SU-DHL-6 (cell line): ENCODE data around the gene ZNF316.

ENCODE experiments used
- H2AFZ ChIP-seq: fragments of 200-600 bp; sonication (generic); 2 replicates; pipeline ENCODE4 v1.6.1; 2014; ENCODE audit warnings: low read depth, mild to moderate bottlenecking, moderate library complexity, mixed read lengths, antibody characterized with exemption, low read length; ENCODE audit not compliant: severe bottlenecking
- H3F3A ChIP-seq: fragments of 200-600 bp; shearing (Covaris generic); 2 replicates; pipeline ENCODE4 v1.6.0; 2016; ENCODE audit warnings: antibody characterized with exemption, mild to moderate bottlenecking; ENCODE audit not compliant: insufficient read depth
- H3K27ac ChIP-seq: fragments of 200-600 bp; sonication (generic); 2 replicates; pipeline ENCODE4 v1.5.1; 2016; ENCODE audit warnings: low read depth, mild to moderate bottlenecking, low read length, moderate library complexity, mixed read lengths
- H3K27me3 ChIP-seq: fragments of 200-600 bp; sonication (generic), shearing (Covaris generic); 2 replicates; pipeline ENCODE4 v1.6.0; 2014; ENCODE audit warnings: mild to moderate bottlenecking, low read length
- H3K36me3 ChIP-seq: fragments of 200-600 bp; sonication (generic); 2 replicates; pipeline ENCODE4 v1.6.1; 2014; ENCODE audit warnings: mild to moderate bottlenecking, low read length, mixed read lengths
- H3K4me2 ChIP-seq: fragments of 300-600, 200-600 bp; shearing (Covaris generic), sonication (generic); 2 replicates; pipeline ENCODE4 v1.6.0; 2014; ENCODE audit warnings: low read length, low read depth, mild to moderate bottlenecking; ENCODE audit not compliant: poor library complexity, severe bottlenecking
- H3K4me3 ChIP-seq: fragments of 200-600 bp; sonication (generic); 2 replicates; pipeline ENCODE4 v1.5.1; 2014; ENCODE audit warnings: antibody characterized with exemption, low read length, mild to moderate bottlenecking, mixed read lengths; ENCODE audit not compliant: insufficient read depth, poor library complexity, severe bottlenecking
- H3K79me2 ChIP-seq: fragments of 200-600 bp; sonication (generic); 2 replicates; pipeline ENCODE4 v1.6.1; 2014; ENCODE audit warnings: mild to moderate bottlenecking, low read length, moderate library complexity; ENCODE audit not compliant: insufficient read depth
- H3K9ac ChIP-seq: fragments of 200-600 bp; sonication (generic); 2 replicates; pipeline ENCODE4 v1.7.0; 2014; ENCODE audit warnings: mild to moderate bottlenecking, low read length
- H3K9me2 ChIP-seq: fragments of 200-600 bp; sonication (generic); replicated peaks from 2 replicates; pipeline ENCODE4 v1.6.1; 2014; ENCODE audit warnings: low read length; ENCODE audit not compliant: insufficient read depth
- H3K9me3 ChIP-seq: fragments of 200-600 bp; sonication (generic); 2 replicates; pipeline ENCODE4 v1.6.1; 2014; ENCODE audit warnings: low read length, mixed read lengths; ENCODE audit not compliant: insufficient read depth
- H4K20me1 ChIP-seq: fragments of 200-600 bp; sonication (generic); 2 replicates; pipeline ENCODE4 v1.6.1; 2014; ENCODE audit warnings: low read depth, mild to moderate bottlenecking, antibody characterized with exemption, low read length, moderate library complexity, mixed read lengths
- EZH2phosphoT487 ChIP-seq: fragments of 200-600 bp; sonication (generic), shearing (Covaris generic); conservative IDR thresholded peaks from 2 replicates; pipeline ENCODE4 v1.6.1; 2018; ENCODE audit warnings: mild to moderate bottlenecking, antibody characterized with exemption, low read length, moderate library complexity, mixed read lengths
- TF ChIP-seq, protein P1 (sequence below): fragments of 200-600 bp; sonication (generic); IDR thresholded peaks from one replicate; pipeline ENCODE4 v1.5.1; 2017; ENCODE audit warnings: antibody characterized with exemption, mild to moderate bottlenecking, low read length, moderate library complexity; ENCODE audit not compliant: insufficient read depth, poor library complexity, severe bottlenecking

The ZNF316 gene

DNA sequence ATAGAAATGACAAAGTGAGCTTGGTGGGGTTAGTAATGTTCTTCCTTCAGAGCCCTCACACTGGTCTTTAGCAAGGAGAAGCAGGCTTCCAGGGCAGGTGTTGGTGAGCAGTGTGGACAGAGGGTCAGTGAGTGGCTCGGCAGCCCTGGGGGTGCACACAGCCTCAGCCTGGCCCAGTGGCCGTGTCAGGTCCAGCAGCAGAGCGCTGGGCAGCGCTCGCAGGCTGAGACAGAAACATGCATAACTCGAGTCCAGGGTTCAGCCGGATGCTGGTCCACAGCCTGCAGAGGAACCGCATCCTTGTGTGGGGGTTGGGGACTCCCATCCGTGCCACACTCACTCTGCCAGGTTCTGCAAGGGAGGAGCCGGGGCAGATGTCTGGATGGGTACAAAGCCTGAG, 32.7 kb upstream of the ZNF316 start:
- H3K9me2 ChIP-seq: no peaks in the 10 kb centered on the region
- no peaks in the 10 kb centered on the region for H3K79me2 ChIP-seq
- H3K4me3 ChIP-seq: no peak overlapping the region
- H3K36me3 ChIP-seq: no peaks in the 10 kb centered on the region
- H3F3A ChIP-seq: no peaks in the 10 kb centered on the region
- H3K27me3 ChIP-seq: no peaks in the 10 kb centered on the region
- no peak for TF ChIP-seq EZH2phosphoT487
- TF ChIP-seq, protein P1, sequence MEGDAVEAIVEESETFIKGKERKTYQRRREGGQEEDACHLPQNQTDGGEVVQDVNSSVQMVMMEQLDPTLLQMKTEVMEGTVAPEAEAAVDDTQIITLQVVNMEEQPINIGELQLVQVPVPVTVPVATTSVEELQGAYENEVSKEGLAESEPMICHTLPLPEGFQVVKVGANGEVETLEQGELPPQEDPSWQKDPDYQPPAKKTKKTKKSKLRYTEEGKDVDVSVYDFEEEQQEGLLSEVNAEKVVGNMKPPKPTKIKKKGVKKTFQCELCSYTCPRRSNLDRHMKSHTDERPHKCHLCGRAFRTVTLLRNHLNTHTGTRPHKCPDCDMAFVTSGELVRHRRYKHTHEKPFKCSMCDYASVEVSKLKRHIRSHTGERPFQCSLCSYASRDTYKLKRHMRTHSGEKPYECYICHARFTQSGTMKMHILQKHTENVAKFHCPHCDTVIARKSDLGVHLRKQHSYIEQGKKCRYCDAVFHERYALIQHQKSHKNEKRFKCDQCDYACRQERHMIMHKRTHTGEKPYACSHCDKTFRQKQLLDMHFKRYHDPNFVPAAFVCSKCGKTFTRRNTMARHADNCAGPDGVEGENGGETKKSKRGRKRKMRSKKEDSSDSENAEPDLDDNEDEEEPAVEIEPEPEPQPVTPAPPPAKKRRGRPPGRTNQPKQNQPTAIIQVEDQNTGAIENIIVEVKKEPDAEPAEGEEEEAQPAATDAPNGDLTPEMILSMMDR: no peak
- H3K4me2 ChIP-seq: no peak overlapping the region
- no peaks in the 10 kb centered on the region for H3K9me3 ChIP-seq
- H3K27ac ChIP-seq: no peak overlapping the region
- H2AFZ ChIP-seq: no peak overlapping the region
- no peaks in the 10 kb centered on the region for H4K20me1 ChIP-seq
- H3K9ac ChIP-seq: no peak overlapping the region

DNA sequence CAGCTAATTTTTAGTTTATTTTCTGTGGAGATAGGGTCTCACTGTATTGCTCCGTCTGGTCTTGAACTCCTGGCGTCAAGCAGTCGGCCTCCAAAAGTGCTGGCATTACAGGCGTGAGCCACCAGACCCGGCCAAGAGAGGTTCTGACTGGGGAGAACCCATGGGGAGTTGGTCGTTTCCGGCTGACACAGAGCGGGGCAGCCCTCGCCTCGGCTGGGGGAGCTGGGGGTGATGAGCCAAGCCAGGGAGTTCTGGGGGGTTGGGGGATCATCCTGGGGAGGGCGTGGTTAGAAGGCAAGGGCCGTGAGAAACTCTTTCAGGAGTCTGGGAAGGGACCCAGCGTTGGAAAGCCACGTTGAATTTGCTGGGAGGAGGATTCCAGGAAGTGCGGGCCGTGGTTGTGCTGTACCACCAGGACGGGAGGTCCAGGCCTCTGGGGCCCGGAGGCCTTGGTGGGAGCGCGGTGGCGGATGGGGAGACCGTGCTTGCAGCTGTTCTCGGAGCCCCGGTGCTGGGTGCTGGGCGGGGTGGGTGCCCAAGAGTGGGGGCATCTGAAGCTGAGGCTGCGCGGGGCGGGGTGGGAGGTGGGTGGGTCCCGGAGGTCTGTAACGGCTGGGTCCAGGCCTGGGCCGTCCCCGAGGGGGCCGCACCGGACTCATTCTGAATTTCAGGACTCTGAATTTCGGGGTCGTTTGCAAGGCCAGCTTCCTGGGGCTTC, 30.1 kb upstream of the ZNF316 start:
- Histone ChIP-seq H3K9me2 (no peaks in the 10 kb centered on the region), H3K79me2 (no peaks in the 10 kb centered on the region), H3F3A (no peaks in the 10 kb centered on the region), H3K36me3 (no peaks in the 10 kb centered on the region), H4K20me1 (no peaks in the 10 kb centered on the region), H3K27me3 (no peaks in the 10 kb centered on the region), H3K9ac (no peak overlapping the region), H3K4me2 (no peak overlapping the region), H3K9me3 (no peaks in the 10 kb centered on the region), H3K27ac (no peak overlapping the region), H2AFZ (no peak overlapping the region), H3K4me3 (no peak overlapping the region)
- TF ChIP-seq EZH2phosphoT487: no peak
- TF ChIP-seq, protein P1: no peak

DNA sequence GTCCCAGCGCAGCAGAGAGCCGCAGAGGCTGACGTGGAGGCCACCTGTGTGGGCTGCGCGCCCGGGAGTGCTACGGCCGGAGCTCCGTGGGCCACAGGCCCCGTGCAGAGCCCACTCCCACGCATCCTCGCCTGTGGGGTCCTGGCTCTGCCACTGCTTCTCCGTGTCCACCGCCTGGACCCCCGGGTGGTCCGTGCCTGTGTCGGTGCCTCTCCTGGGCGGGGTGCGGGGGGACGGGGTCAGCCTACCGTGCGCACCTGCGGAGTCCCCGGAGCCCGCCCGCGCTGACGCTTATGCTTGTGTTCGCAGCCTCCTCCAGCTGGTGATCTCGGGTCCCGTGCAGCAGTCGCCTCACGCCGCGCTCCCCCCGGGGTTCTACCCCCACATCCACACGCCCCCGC, 29.5 kb upstream of the ZNF316 start:
- H3K9me2 ChIP-seq: no peaks in the 10 kb centered on the region
- no peaks in the 10 kb centered on the region for H4K20me1 ChIP-seq
- H3K27ac ChIP-seq: no peak overlapping the region
- H3K36me3 ChIP-seq: no peaks in the 10 kb centered on the region
- H3F3A ChIP-seq: no peaks in the 10 kb centered on the region
- H3K9ac ChIP-seq: no peak overlapping the region
- H3K79me2 ChIP-seq: no peaks in the 10 kb centered on the region
- H3K27me3 ChIP-seq: no peaks in the 10 kb centered on the region
- no peak overlapping the region for H2AFZ ChIP-seq
- H3K4me2 ChIP-seq: no peak overlapping the region
- H3K4me3 ChIP-seq: no peak overlapping the region
- no peak for TF ChIP-seq EZH2phosphoT487
- TF ChIP-seq, protein P1: no peak
- H3K9me3 ChIP-seq: no peaks in the 10 kb centered on the region
